ENCODE data around the gene H6PD.

The H6PD gene

GRCh38 chr1:9316512-9316911, 81.9 kb downstream of the H6PD start:
- Histone ChIP-seq H3K4me2 (peak overlapping the region; percentile 96; the same call in 1 of the 2 replicates), H3K4me3 (IDR thresholded peaks at IDR 0.05; ENCODE audit: insufficient read depth, low read depth, low read length) (no peak overlapping the region), H3K36me3 (ENCODE audit: insufficient read depth) (no peaks in the 10 kb centered on the region), H3K4me1 (ENCODE audit: low read depth, poor library complexity, severe bottlenecking) (peaks cover 52% of the 10 kb centered on the region), H4K20me1 (ENCODE audit: insufficient read depth) (no peaks in the 10 kb centered on the region), H3K79me2 (ENCODE audit: insufficient read depth, low read depth) (peaks cover 36% of the 10 kb centered on the region), H3K27me3 (ENCODE audit: insufficient read depth, low read depth) (no peaks in the 10 kb centered on the region), H2AFZ (ENCODE audit: low read depth) (no peak overlapping the region), H3K27ac (peak overlapping the region; percentile 84; the same call in 1 of the 2 replicates), H3K9ac (no peak overlapping the region)
- no peak for TF ChIP-seq CTCF (conservative IDR thresholded peaks at IDR 0.05; ENCODE audit: low read depth, low read length)

- Histone ChIP-seq H3K9ac (no peak overlapping the region), H3K79me2 (ENCODE audit: insufficient read depth, low read depth) (peaks cover 30% of the 10 kb centered on the region), H3K4me2 (no peak overlapping the region), H3K36me3 (ENCODE audit: insufficient read depth) (no peaks in the 10 kb centered on the region), H3K27me3 (ENCODE audit: insufficient read depth, low read depth) (no peaks in the 10 kb centered on the region), H3K27ac (peak overlapping the region; percentile 12; the same call in 1 of the 2 replicates), H3K4me1 (ENCODE audit: low read depth, poor library complexity, severe bottlenecking) (peaks cover 52% of the 10 kb centered on the region), H3K4me3 (IDR thresholded peaks at IDR 0.05; ENCODE audit: insufficient read depth, low read depth, low read length) (no peak overlapping the region), H4K20me1 (ENCODE audit: insufficient read depth) (no peaks in the 10 kb centered on the region), H2AFZ (ENCODE audit: low read depth) (no peak overlapping the region)
- TF ChIP-seq CTCF (conservative IDR thresholded peaks at IDR 0.05; ENCODE audit: low read depth, low read length) = no peak
Measured at GRCh38 chr1:9317072-9317471, 82.5 kb downstream of the H6PD start.

- no peak for TF ChIP-seq CTCF (conservative IDR thresholded peaks at IDR 0.05; ENCODE audit: low read depth, low read length)
- no peak overlapping the region for H3K4me3 ChIP-seq (IDR thresholded peaks at IDR 0.05; ENCODE audit: insufficient read depth, low read depth, low read length)
- H3K4me1 ChIP-seq (ENCODE audit: low read depth, poor library complexity, severe bottlenecking) = peaks cover 44% of the 10 kb centered on the region
- H3K36me3 ChIP-seq (ENCODE audit: insufficient read depth) = no peaks in the 10 kb centered on the region
- no peak overlapping the region for H3K9ac ChIP-seq
- H3K79me2 ChIP-seq (ENCODE audit: insufficient read depth, low read depth) = peaks cover 23% of the 10 kb centered on the region; the same call in 1 of the 2 replicates
- no peaks in the 10 kb centered on the region for H3K27me3 ChIP-seq (ENCODE audit: insufficient read depth, low read depth)
- no peak overlapping the region; the same call in 1 of the 2 replicates for H3K27ac ChIP-seq
- no peak overlapping the region for H3K4me2 ChIP-seq
- H2AFZ ChIP-seq (ENCODE audit: low read depth) = no peak overlapping the region
- no peaks in the 10 kb centered on the region for H4K20me1 ChIP-seq (ENCODE audit: insufficient read depth)
Measured at GRCh38 chr1:9317591-9318417, 83.2 kb downstream of the H6PD start.

GRCh38 chr1:9319208-9319788, 84.7 kb downstream of the H6PD start:
- Histone ChIP-seq H3K27me3 (ENCODE audit: insufficient read depth, low read depth) (no peaks in the 10 kb centered on the region), H3K27ac (no peak overlapping the region), H3K9ac (no peak overlapping the region), H3K36me3 (ENCODE audit: insufficient read depth) (no peaks in the 10 kb centered on the region), H3K4me2 (no peak overlapping the region), H3K4me1 (ENCODE audit: low read depth, poor library complexity, severe bottlenecking) (peaks cover 29% of the 10 kb centered on the region), H3K4me3 (IDR thresholded peaks at IDR 0.05; ENCODE audit: insufficient read depth, low read depth, low read length) (no peak overlapping the region), H2AFZ (ENCODE audit: low read depth) (no peak overlapping the region), H3K79me2 (ENCODE audit: insufficient read depth, low read depth) (peaks cover 10% of the 10 kb centered on the region; the same call in 1 of the 2 replicates), H4K20me1 (ENCODE audit: insufficient read depth) (no peaks in the 10 kb centered on the region)
- no peak for TF ChIP-seq CTCF (conservative IDR thresholded peaks at IDR 0.05; ENCODE audit: low read depth, low read length)
